Measurements from ENCODE around the gene COL16A1.
"Not testable (repeated sequence)": the region's sequence is repeated elsewhere in the genome, so short reads cannot be mapped to it uniquely, and the experiment has no call there.

The COL16A1 gene

GRCh38 chr1:31732751-31733289 lies 29.0 kb upstream of the COL16A1 start:
- no peak for DNase-seq (ENCODE audit: low spot score)

GRCh38 chr1:31732343-31732742 lies 28.5 kb upstream of the COL16A1 start:
- no peak for DNase-seq (ENCODE audit: low spot score)

GRCh38 chr1:31731049-31731565 lies 27.3 kb upstream of the COL16A1 start:
- DNase-seq (ENCODE audit: low spot score) = no peak

GRCh38 chr1:31730336-31731048 lies 26.7 kb upstream of the COL16A1 start:
- DNase-seq (ENCODE audit: low spot score) = no peak

- DNase-seq (ENCODE audit: low spot score) = no peak
Measured at GRCh38 chr1:31727849-31728248, 24.0 kb upstream of the COL16A1 start.

GRCh38 chr1:31727195-31727594 lies 23.4 kb upstream of the COL16A1 start:
- DNase-seq (ENCODE audit: low spot score) = no peak

- DNase-seq (ENCODE audit: low spot score) = no peak
Measured at GRCh38 chr1:31726715-31727114, 22.9 kb upstream of the COL16A1 start.

- DNase-seq (ENCODE audit: low spot score) = no peak
Measured at GRCh38 chr1:31725777-31726535, 22.1 kb upstream of the COL16A1 start.

- DNase-seq (ENCODE audit: low spot score) = no peak
Measured at GRCh38 chr1:31725134-31725533, 21.3 kb upstream of the COL16A1 start.

GRCh38 chr1:31723828-31724359 lies 20.1 kb upstream of the COL16A1 start:
- DNase-seq (ENCODE audit: low spot score) = peak; percentile 67

- DNase-seq (ENCODE audit: low spot score) = no peak
Measured at GRCh38 chr1:31718327-31718897, 14.6 kb upstream of the COL16A1 start.

GRCh38 chr1:31717341-31717740 lies 13.5 kb upstream of the COL16A1 start:
- no peak for DNase-seq (ENCODE audit: low spot score)

- no peak for DNase-seq (ENCODE audit: low spot score)
Measured at GRCh38 chr1:31715873-31716220, 12.0 kb upstream of the COL16A1 start.

- DNase-seq (ENCODE audit: low spot score) = peak; percentile 72
Measured at GRCh38 chr1:31715087-31715872, 11.5 kb upstream of the COL16A1 start.

- no peak for DNase-seq (ENCODE audit: low spot score)
Measured at GRCh38 chr1:31714442-31715086, 10.7 kb upstream of the COL16A1 start.

- DNase-seq (ENCODE audit: low spot score) = peak; percentile 76
Measured at GRCh38 chr1:31712630-31713029, 8.8 kb upstream of the COL16A1 start.

- DNase-seq (ENCODE audit: low spot score) = no peak
Measured at GRCh38 chr1:31712068-31712467, 8.3 kb upstream of the COL16A1 start.

GRCh38 chr1:31708324-31708723 lies 4.5 kb upstream of the COL16A1 start:
- DNase-seq (ENCODE audit: low spot score) = no peak

- DNase-seq (ENCODE audit: low spot score) = no peak
Measured at GRCh38 chr1:31707711-31708110, 3.9 kb upstream of the COL16A1 start.

GRCh38 chr1:31707059-31707600 lies 3.3 kb upstream of the COL16A1 start:
- not testable (repeated sequence) for DNase-seq (ENCODE audit: low spot score)
